VCaP (cell line): ENCODE results near the gene ADAM17.
"Not testable (repeated sequence)": the region's sequence is repeated elsewhere in the genome, so short reads cannot be mapped to it uniquely, and the experiment has no call there.

ENCODE experiments used
- H3K27ac ChIP-seq: fragments of 450-650 bp; 2 replicates; pipeline ENCODE4 v1.5.1; 2017
- CTCF ChIP-seq: fragments of 450-650 bp; conservative IDR thresholded peaks from 2 replicates; pipeline ENCODE4 v1.5.1; 2017; ENCODE audit warnings: mild to moderate bottlenecking, moderate library complexity

ADAM17 gene

DNA sequence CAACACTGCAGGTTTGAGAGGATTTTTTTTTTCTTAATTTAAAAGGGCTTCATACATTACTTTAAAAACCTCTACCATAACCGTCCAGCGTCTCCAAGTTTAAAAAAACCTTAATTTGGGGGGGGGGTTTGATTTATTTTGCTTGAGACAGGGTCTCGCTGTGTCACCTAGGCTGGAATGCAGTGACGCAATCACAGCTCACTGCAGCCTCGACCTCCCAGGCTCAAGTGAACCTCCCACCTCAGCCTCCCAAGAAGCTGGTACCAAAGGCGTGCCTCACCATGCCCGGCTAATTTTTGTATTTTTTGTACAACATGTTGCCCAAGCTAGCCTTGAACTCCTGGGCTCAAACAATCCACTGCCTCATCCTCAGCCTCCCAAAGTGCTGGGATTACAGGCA is 36.9 kb downstream of the ADAM17 start:
- H3K27ac ChIP-seq, result no peak overlapping the region
- no peak for TF ChIP-seq CTCF

DNA sequence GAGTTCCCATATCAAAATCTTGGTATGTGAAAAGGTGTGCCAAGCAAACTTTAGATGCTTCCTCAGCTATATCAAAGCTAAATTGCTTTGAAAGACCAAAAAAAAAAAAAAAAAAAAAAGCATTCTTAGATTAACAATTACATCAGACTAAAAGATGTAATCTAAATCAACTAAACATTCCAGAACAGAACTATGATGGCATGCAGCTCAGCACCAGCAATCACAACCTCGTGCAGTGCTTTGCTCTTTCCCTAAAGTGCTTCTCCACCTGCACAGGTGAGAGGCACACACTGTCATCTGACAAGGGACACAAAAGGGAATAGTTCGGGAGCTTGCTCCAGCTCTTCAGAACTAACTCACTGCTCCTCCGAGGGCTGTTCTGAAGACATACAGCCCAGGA is 37.5 kb downstream of the ADAM17 start:
- no peak for TF ChIP-seq CTCF

GRCh38 chr2:9517118-9517782 is 38.4 kb downstream of the ADAM17 start:
- no peak overlapping the region for H3K27ac ChIP-seq
- TF ChIP-seq CTCF, result no peak

More for the DNA sequence above, 37.5 kb downstream of the ADAM17 start:
- H3K27ac ChIP-seq, result no peak overlapping the region

DNA sequence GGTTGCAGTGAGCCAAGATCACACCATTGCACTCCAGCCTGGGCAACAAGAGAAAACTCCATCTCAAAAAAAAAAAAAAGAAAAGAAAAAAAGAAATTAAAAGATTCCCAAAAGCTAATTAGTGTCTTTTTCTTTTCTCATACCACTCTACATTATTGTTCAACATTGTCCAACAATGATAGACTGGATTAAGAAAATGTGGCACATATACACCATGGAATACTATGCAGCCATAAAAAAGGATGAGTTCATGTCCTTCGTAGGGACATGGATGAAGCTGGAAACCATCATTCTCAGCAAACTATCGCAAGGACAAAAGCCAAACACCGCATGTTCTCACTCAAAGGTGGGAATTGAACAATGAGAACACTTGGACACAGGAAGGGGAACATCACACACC is 41.7 kb downstream of the ADAM17 start:
- not testable (repeated sequence) for H3K27ac ChIP-seq

GRCh38 chr2:9508931-9509330 is 46.7 kb downstream of the ADAM17 start:
- TF ChIP-seq CTCF, result no peak
- no peak overlapping the region for H3K27ac ChIP-seq

GRCh38 chr2:9498210-9498609 is 57.4 kb downstream of the ADAM17 start:
- H3K27ac ChIP-seq, result peak overlapping the region; percentile 51
- no peak for TF ChIP-seq CTCF

DNA sequence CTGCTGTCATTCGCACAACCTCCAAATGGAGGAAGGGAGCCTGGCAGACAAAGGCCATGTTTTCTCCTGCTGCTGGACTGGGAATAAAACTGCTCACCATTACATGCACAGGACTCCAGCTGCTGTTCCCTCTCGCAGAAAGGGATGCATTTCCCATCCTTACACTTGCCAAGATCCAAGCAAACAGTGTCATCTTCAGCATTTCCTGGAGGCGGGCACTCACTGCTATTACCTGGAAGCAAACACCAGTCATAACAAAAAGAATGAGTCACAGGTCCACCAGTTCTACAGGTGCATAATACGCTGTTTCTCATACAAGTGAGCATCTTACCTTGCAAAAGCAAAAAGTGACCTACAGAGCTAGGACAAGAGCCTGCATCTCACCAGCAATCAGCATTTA is 58.6 kb downstream of the ADAM17 start:
- peak overlapping the region; percentile 51 for H3K27ac ChIP-seq

More for the DNA sequence above, 58.6 kb downstream of the ADAM17 start:
- TF ChIP-seq CTCF, result no peak
